H9 (cell line): ENCODE results near the gene PCYT1B. TPM values are rescaled to one million over a fixed set of nuclear protein-coding genes. Genes with fewer than 3 reads are reported as not detected.

Source experiments
- DNase-seq: peaks from one replicate; pipeline ENCODE4 v3.0.0-alpha.2; 2017
- H2AFZ ChIP-seq: one replicate; pipeline ENCODE4 v1.6.1; 2013; ENCODE audit warnings: mild to moderate bottlenecking, low read length, control low read depth, moderate library complexity
- H2AK5ac ChIP-seq: 2 replicates; pipeline ENCODE4 v1.6.1; 2013; ENCODE audit warnings: low read length, control low read depth, mixed read lengths; ENCODE audit not compliant: insufficient read length
- H2BK120ac ChIP-seq: one replicate; pipeline ENCODE4 v1.6.1; 2013; ENCODE audit warnings: low read depth, mild to moderate bottlenecking, low read length, control low read depth, inconsistent platforms; ENCODE audit not compliant: poor library complexity, severe bottlenecking
- H2BK12ac ChIP-seq: 2 replicates; pipeline ENCODE4 v1.6.1; 2013; ENCODE audit warnings: low read length, control low read depth, mixed read lengths, low read depth; ENCODE audit not compliant: insufficient read length
- H2BK15ac ChIP-seq: 2 replicates; pipeline ENCODE4 v1.6.1; 2013; ENCODE audit warnings: low read depth, low read length, control low read depth
- H2BK20ac ChIP-seq: one replicate; pipeline ENCODE4 v1.6.1; 2013; ENCODE audit warnings: low read depth, mild to moderate bottlenecking, low read length, control low read depth, inconsistent platforms; ENCODE audit not compliant: poor library complexity, severe bottlenecking
- H2BK5ac ChIP-seq: 2 replicates; pipeline ENCODE4 v1.6.1; 2013; ENCODE audit warnings: low read length, control low read depth, mixed read lengths; ENCODE audit not compliant: insufficient read length
- H3K14ac ChIP-seq: 2 replicates; pipeline ENCODE4 v1.6.1; 2013; ENCODE audit warnings: low read length, control low read depth; ENCODE audit not compliant: insufficient read depth
- H3K18ac ChIP-seq: 2 replicates; pipeline ENCODE4 v1.6.1; 2013; ENCODE audit warnings: low read depth, mild to moderate bottlenecking, mixed read lengths, low read length, control low read depth; ENCODE audit not compliant: insufficient read length
- H3K23ac ChIP-seq: 2 replicates; pipeline ENCODE4 v1.6.1; 2013; ENCODE audit warnings: low read length, control low read depth, mixed read lengths, low read depth; ENCODE audit not compliant: insufficient read length
- H3K23me2 ChIP-seq: 2 replicates; pipeline ENCODE4 v1.6.1; 2013; ENCODE audit warnings: low read depth, mild to moderate bottlenecking, mixed read lengths, low read length, control low read depth; ENCODE audit not compliant: insufficient read length, poor library complexity, severe bottlenecking
- H3K27ac ChIP-seq: 2 replicates; pipeline ENCODE4 v1.5.1; 2013; ENCODE audit warnings: low read length, control low read depth, mixed read lengths, low read depth; ENCODE audit not compliant: insufficient read length
- H3K27me3 ChIP-seq: 2 replicates; pipeline ENCODE4 v1.6.1; 2013; ENCODE audit warnings: low read length, control low read depth, inconsistent platforms; ENCODE audit not compliant: insufficient read depth
- H3K4ac ChIP-seq: 2 replicates; pipeline ENCODE4 v1.6.1; 2013; ENCODE audit warnings: low read depth, mild to moderate bottlenecking, control low read depth, inconsistent platforms, low read length, moderate library complexity
- H3K4me1 ChIP-seq: 2 replicates; pipeline ENCODE4 v1.6.1; 2013; ENCODE audit warnings: low read length, control low read depth, inconsistent platforms; ENCODE audit not compliant: insufficient read depth
- H3K4me2 ChIP-seq: 2 replicates; pipeline ENCODE4 v1.6.1; 2013; ENCODE audit warnings: low read length, control low read depth, mixed read lengths; ENCODE audit not compliant: insufficient read length, insufficient read depth
- H3K56ac ChIP-seq: 2 replicates; pipeline ENCODE4 v1.6.1; 2013; ENCODE audit warnings: low read depth, mild to moderate bottlenecking, mixed read lengths, low read length, control low read depth; ENCODE audit not compliant: insufficient read length
- H3K79me1 ChIP-seq: 2 replicates; pipeline ENCODE4 v1.6.1; 2013; ENCODE audit warnings: low read depth, mild to moderate bottlenecking, moderate library complexity, low read length, control low read depth, inconsistent platforms; ENCODE audit not compliant: insufficient read depth, poor library complexity, severe bottlenecking
- H3K79me2 ChIP-seq: 2 replicates; pipeline ENCODE4 v1.6.1; 2013; ENCODE audit warnings: low read length, control low read depth, inconsistent platforms; ENCODE audit not compliant: insufficient read depth
- H3K9ac ChIP-seq: 2 replicates; pipeline ENCODE4 v1.6.1; 2013; ENCODE audit warnings: low read length, control low read depth, mixed read lengths; ENCODE audit not compliant: insufficient read length; ENCODE audit errors: extremely low read depth
- H3K9me3 ChIP-seq: one replicate; pipeline ENCODE4 v1.6.1; 2013; ENCODE audit warnings: low read depth, low read length, inconsistent platforms; ENCODE audit not compliant: control insufficient read depth
- H3T11ph ChIP-seq: one replicate; pipeline ENCODE4 v1.6.1; 2013; ENCODE audit warnings: mild to moderate bottlenecking, low read length, control low read depth, inconsistent platforms
- H4K20me1 ChIP-seq: one replicate; pipeline ENCODE4 v1.6.1; 2013; ENCODE audit not compliant: control insufficient read depth, insufficient read length, insufficient read depth
- H4K5ac ChIP-seq: 2 replicates; pipeline ENCODE4 v1.6.1; 2013; ENCODE audit warnings: low read depth, mild to moderate bottlenecking, mixed read lengths, low read length, control low read depth; ENCODE audit not compliant: insufficient read length
- H4K8ac ChIP-seq: replicated peaks from 2 replicates; pipeline ENCODE4 v1.6.1; 2013; ENCODE audit warnings: low read length, control low read depth, mixed read lengths, low read depth; ENCODE audit not compliant: insufficient read length
- H4K91ac ChIP-seq: 2 replicates; pipeline ENCODE4 v1.6.1; 2013; ENCODE audit warnings: low read depth, mild to moderate bottlenecking, moderate library complexity, mixed read lengths, low read length, control low read depth; ENCODE audit not compliant: insufficient read length
- H3K27ac Mint-ChIP-seq, 3 experiments: 2 replicates in 2 of 3; 3 replicates in 1 of 3; pipeline ENCODE4 v1.8.0; 2020 to 2021; ENCODE audit warnings: mixed read lengths in 3 of 3, mild to moderate bottlenecking in 1 of 3, moderate library complexity in 1 of 3
- H3K27me3 Mint-ChIP-seq: 2 replicates; pipeline ENCODE4 v1.8.0; 2021; ENCODE audit warnings: low read depth, mild to moderate bottlenecking, moderate library complexity, mixed read lengths
- H3K36me3 Mint-ChIP-seq, 3 experiments: 2 replicates in 2 of 3; 3 replicates in 1 of 3; pipeline ENCODE4 v1.8.0; 2020 to 2021; ENCODE audit warnings: low read depth in 3 of 3, mixed read lengths in 3 of 3; ENCODE audit not compliant: insufficient read depth in 1 of 3
- H3K4me1 Mint-ChIP-seq, 2 experiments: 2 replicates each; pipeline ENCODE4 v1.8.0; 2020; ENCODE audit warnings: mixed read lengths in 2 of 2
- H3K4me3 Mint-ChIP-seq, 2 experiments: 2 replicates in 1 of 2; 3 replicates in 1 of 2; pipeline ENCODE4 v1.8.0; 2020 to 2021; ENCODE audit warnings: mild to moderate bottlenecking in 2 of 2, mixed read lengths in 2 of 2, moderate library complexity in 1 of 2
- H3K9me3 Mint-ChIP-seq, 2 experiments: 2 replicates in 1 of 2; 3 replicates in 1 of 2; pipeline ENCODE4 v1.8.0; 2020; ENCODE audit warnings: mild to moderate bottlenecking in 2 of 2, mixed read lengths in 2 of 2, moderate library complexity in 1 of 2
- CTCF ChIP-seq: fragments of 200-600 bp; sonication (generic); conservative IDR thresholded peaks from 3 replicates; pipeline ENCODE4 v1.8.0; 2021; ENCODE audit warnings: antibody characterized with exemption, mild to moderate bottlenecking
- whole genome bisulfite sequencing: extraction: QIAGEN DNeasy Blood & Tissue Kit; methylation state at CpG from one replicate; pipeline ENCODE4 v1.1.7; 2013; ENCODE audit warnings: missing lambda C conversion rate, low lambda C conversion rate, mixed read lengths; ENCODE audit not compliant: insufficient read length; ENCODE audit errors: extremely low coverage; 5-methylcytosine and 5-hydroxymethylcytosine counted together
- total RNA-seq: library from RNA; stranded (reverse); gene quantifications from 2 replicates; pipeline ENCODE4 v1.2.1, GENCODE V29; 2021

The PCYT1B gene
- total RNA-seq, 1 experiment from 2014 or later, result 29.1 TPM

- no peak overlapping the region for H3K27ac Mint-ChIP-seq
Measured at GRCh38 chrX:24513416-24513815, 133.7 kb downstream of the PCYT1B start.

More at GRCh38 chrX:24513416-24513815, 133.7 kb downstream of the PCYT1B start:
- Mint-ChIP-seq H3K9me3 (no peaks in the 10 kb centered on the region), H3K27me3 (no peaks in the 10 kb centered on the region), H3K4me3 (no peak overlapping the region), H3K4me1 (peaks cover 4% of the 10 kb centered on the region in 2 experiments; a peak in 3 of 4 replicates), H3K36me3 (peaks cover 3 to 28% (median 10%) of the 10 kb centered on the region in 3 experiments; a peak in 6 of 7 replicates)
- no CpG with 5 or more reads among the region's 5 CpGs for WGBS
- no peaks in the 10 kb centered on the region for H4K20me1 ChIP-seq
- no peak overlapping the region for H3K9ac ChIP-seq
- no peak overlapping the region for H2BK12ac ChIP-seq
- DNase-seq, result no peak
- no peaks in the 10 kb centered on the region for H3K9me3 ChIP-seq
- H2BK20ac ChIP-seq, result no peak overlapping the region
- no peak overlapping the region for H3K23ac ChIP-seq
- no peak overlapping the region for H2BK15ac ChIP-seq
- no peaks in the 10 kb centered on the region for H3K79me2 ChIP-seq
- no peak overlapping the region for H2AFZ ChIP-seq
- no peak for TF ChIP-seq CTCF
- H4K8ac ChIP-seq, result no peak overlapping the region
- no peak overlapping the region for H2BK5ac ChIP-seq
- H3K27ac ChIP-seq, result no peak overlapping the region
- H4K91ac ChIP-seq, result no peak overlapping the region
- H3K18ac ChIP-seq, result no peak overlapping the region
- no peak overlapping the region for H3K4ac ChIP-seq
- H3K23me2 ChIP-seq, result no peaks in the 10 kb centered on the region
- no peaks in the 10 kb centered on the region for H3K79me1 ChIP-seq
- no peak overlapping the region for H3K56ac ChIP-seq
- H3T11ph ChIP-seq, result no peak overlapping the region
- H3K4me1 ChIP-seq, result no peaks in the 10 kb centered on the region
- H3K4me2 ChIP-seq, result no peak overlapping the region
- H2BK120ac ChIP-seq, result no peak overlapping the region
- H4K5ac ChIP-seq, result no peak overlapping the region
- no peak overlapping the region for H2AK5ac ChIP-seq
- no peak overlapping the region for H3K14ac ChIP-seq
- H3K27me3 ChIP-seq, result no peaks in the 10 kb centered on the region
